Activated CD4-positive, alpha-beta T cell treated with anti-CD3 and anti-CD28 coated beads, Interleukin-2, amount 50 U/mL, for 16 hours (primary cell): ENCODE measurements around the gene GRAMD1A.

Experiments used
- DNase-seq: peaks from one replicate; pipeline ENCODE4 v3.0.0-alpha.2; 2020

The GRAMD1A gene

GRCh38 chr19:35056513-35057063 lies 56.5 kb downstream of the GRAMD1A start:
- no peak for DNase-seq

GRCh38 chr19:35058370-35058769 lies 58.2 kb downstream of the GRAMD1A start:
- DNase-seq = no peak

- DNase-seq = no peak
Observed at GRCh38 chr19:35059006-35059798, 59.1 kb downstream of the GRAMD1A start.

- no peak for DNase-seq
Observed at GRCh38 chr19:35059799-35060091, 59.6 kb downstream of the GRAMD1A start.

GRCh38 chr19:35060160-35060855 lies 60.2 kb downstream of the GRAMD1A start:
- no peak for DNase-seq

- DNase-seq = no peak
Observed at GRCh38 chr19:35061583-35062373, 61.7 kb downstream of the GRAMD1A start.

GRCh38 chr19:35062942-35063341 lies 62.8 kb downstream of the GRAMD1A start:
- no peak for DNase-seq

- peak; percentile 14 for DNase-seq
Observed at GRCh38 chr19:35063940-35064818, 64.1 kb downstream of the GRAMD1A start.

- no peak for DNase-seq
Observed at GRCh38 chr19:35065574-35065973, 65.5 kb downstream of the GRAMD1A start.

GRCh38 chr19:35066121-35066520 lies 66.0 kb downstream of the GRAMD1A start:
- DNase-seq = no peak

GRCh38 chr19:35066691-35067563 lies 66.8 kb downstream of the GRAMD1A start:
- DNase-seq = peak; percentile 87

- DNase-seq = no peak
Observed at GRCh38 chr19:35068941-35069634, 69.0 kb downstream of the GRAMD1A start.

GRCh38 chr19:35069696-35070095 lies 69.6 kb downstream of the GRAMD1A start:
- DNase-seq = no peak

- no peak for DNase-seq
Observed at GRCh38 chr19:35070471-35070870, 70.3 kb downstream of the GRAMD1A start.

GRCh38 chr19:35073516-35073915 lies 73.4 kb downstream of the GRAMD1A start:
- DNase-seq = no peak

- no peak for DNase-seq
Observed at GRCh38 chr19:35073941-35074340, 73.8 kb downstream of the GRAMD1A start.

- DNase-seq = no peak
Observed at GRCh38 chr19:35074426-35075201, 74.5 kb downstream of the GRAMD1A start.

GRCh38 chr19:35075202-35076025 lies 75.3 kb downstream of the GRAMD1A start:
- no peak for DNase-seq

GRCh38 chr19:35076026-35076370 lies 75.9 kb downstream of the GRAMD1A start:
- DNase-seq = no peak
